ENCODE data around the gene TMPRSS11D.

The TMPRSS11D gene, protein sequence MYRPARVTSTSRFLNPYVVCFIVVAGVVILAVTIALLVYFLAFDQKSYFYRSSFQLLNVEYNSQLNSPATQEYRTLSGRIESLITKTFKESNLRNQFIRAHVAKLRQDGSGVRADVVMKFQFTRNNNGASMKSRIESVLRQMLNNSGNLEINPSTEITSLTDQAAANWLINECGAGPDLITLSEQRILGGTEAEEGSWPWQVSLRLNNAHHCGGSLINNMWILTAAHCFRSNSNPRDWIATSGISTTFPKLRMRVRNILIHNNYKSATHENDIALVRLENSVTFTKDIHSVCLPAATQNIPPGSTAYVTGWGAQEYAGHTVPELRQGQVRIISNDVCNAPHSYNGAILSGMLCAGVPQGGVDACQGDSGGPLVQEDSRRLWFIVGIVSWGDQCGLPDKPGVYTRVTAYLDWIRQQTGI

GRCh38 chr4:67883902-67884301 is at the start of gene TMPRSS11D:
Gene TMPRSS11D, minus strand, starts transcription at chr4:67884002. Its CDS starts 69 bp downstream, at chr4:67883933.
- DNase-seq (ENCODE audit: low spot score) = no peak

GRCh38 chr4:67933038-67933437 is 49.2 kb upstream of the TMPRSS11D start:
- no peak for DNase-seq (ENCODE audit: low spot score)

DNA sequence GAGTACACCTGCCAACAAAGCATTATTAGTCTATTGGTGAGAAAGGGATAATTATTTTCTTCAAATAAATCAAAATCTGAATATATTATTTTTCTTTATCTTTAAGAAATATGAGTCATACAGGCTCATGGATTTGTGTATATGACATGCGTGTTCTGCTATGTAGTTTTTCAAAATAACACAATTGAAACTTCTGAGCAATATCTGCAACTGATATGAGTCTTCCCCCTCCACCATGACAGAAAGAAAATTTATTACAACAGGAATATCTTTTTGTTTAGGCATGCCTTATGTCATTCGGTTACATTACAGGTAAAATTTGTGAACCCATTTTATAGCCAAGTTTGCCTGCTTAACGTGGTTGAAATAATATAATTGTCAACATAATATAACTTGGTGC is 47.5 kb upstream of the TMPRSS11D start:
- DNase-seq (ENCODE audit: low spot score) = no peak

DNA sequence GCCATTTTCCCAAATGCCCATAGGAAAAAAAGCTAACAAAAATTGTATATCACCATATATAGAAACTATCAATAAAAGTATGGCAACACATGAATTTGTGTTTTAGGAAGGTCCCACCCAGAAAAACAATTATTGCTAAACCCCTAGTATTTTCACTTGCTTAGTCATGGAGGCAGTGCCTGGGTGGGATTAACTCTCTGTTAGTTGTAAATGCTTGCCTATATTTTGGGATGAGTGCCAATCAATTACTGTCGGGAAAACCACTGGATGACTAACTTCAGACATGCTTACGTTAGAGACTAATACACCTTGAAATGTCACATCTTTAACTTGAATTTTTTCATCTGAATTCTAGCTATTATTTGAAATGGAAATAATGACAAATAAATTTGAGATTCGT is 45.6 kb upstream of the TMPRSS11D start:
- peak; percentile 7 for DNase-seq (ENCODE audit: low spot score)

GRCh38 chr4:67928546-67928945 is 44.7 kb upstream of the TMPRSS11D start:
- no peak for DNase-seq (ENCODE audit: low spot score)

- DNase-seq (ENCODE audit: low spot score) = no peak
Measured at GRCh38 chr4:67927251-67927650, 43.4 kb upstream of the TMPRSS11D start.

DNA sequence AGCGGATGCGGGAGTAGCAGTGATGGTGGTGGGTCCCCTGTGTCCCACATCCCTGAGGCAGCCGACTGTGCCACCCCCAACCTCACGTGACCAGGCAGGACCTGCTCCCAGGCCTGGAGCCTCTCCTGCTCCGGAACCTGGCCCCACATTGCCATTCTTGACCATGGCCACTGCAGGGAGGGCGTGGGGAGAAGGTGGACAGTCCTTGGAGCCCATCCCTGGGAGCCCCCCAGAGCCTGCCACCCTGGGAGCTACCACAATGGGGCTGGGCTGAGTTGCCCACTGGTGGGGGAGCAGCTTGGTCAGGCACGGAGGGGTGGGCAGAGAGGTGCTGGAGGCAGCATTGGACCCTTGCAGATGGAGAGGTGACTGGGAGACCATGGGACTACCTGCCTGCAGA is 42.7 kb upstream of the TMPRSS11D start:
- no peak for DNase-seq (ENCODE audit: low spot score)

- DNase-seq (ENCODE audit: low spot score) = no peak
Measured at GRCh38 chr4:67922697-67923096, 38.9 kb upstream of the TMPRSS11D start.

DNA sequence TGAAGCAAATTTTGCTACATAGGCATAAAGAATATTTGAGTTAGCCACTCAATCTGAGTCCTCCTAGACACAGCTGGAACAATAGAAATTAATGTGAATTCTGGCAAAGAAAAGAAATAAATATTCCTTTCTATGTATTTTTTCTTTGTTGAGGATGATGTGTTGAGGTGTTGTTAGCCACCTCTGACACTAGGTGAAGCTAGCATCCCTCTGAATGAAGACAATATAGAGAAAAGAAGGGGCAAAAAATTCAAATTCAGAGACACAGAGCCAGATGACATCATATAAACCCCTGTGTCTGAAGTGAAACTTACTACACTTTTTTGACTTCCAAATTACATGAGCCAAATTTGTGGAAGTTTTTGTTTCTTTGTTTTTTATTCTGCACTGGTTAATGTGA is 34.6 kb upstream of the TMPRSS11D start:
- no peak for DNase-seq (ENCODE audit: low spot score)

GRCh38 chr4:67915400-67915966 is 31.7 kb upstream of the TMPRSS11D start:
- no peak for DNase-seq (ENCODE audit: low spot score)

GRCh38 chr4:67912080-67912479 is 28.3 kb upstream of the TMPRSS11D start:
- no peak for DNase-seq (ENCODE audit: low spot score)

- no peak for DNase-seq (ENCODE audit: low spot score)
Measured at GRCh38 chr4:67911638-67912037, 27.8 kb upstream of the TMPRSS11D start.

DNA sequence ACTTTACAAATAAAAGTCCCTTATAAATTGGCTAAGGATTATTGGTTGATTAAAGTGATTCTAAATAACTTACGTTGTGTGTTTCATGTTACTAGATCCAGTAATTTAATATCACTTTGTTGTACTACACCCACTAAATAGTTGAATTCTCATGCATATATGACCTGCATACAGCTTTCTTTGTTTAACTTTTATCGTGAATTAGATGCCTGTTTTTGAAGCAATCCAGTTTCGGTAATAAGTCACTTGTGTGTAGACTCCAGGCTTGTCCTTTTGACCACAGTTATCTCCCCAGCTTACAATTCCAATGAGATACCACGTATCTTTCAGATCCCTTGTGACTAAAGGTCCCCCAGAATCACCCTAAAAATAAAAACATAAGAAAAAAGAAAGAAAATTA is 27.3 kb upstream of the TMPRSS11D start:
- no peak for DNase-seq (ENCODE audit: low spot score)

DNA sequence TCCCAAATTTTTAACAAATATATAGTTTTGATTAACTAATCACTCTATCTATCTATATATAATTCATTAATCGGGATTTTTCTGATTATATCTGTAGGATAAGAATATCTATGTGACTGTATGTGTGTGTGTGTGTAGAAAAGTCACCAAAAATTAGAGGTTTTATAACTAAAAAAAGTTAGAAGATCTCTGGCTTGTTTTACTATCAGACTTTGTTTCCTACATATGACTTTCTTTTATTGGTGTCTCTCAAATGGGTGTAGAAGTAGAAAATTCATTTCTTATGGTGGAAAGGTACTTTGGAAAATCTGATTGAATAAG is 26.7 kb upstream of the TMPRSS11D start:
- no peak for DNase-seq (ENCODE audit: low spot score)

GRCh38 chr4:67909905-67910584 is 26.2 kb upstream of the TMPRSS11D start:
- peak; percentile 23 for DNase-seq (ENCODE audit: low spot score)

- DNase-seq (ENCODE audit: low spot score) = no peak
Measured at GRCh38 chr4:67907650-67908049, 23.8 kb upstream of the TMPRSS11D start.

- DNase-seq (ENCODE audit: low spot score) = no peak
Measured at GRCh38 chr4:67899096-67899495, 15.3 kb upstream of the TMPRSS11D start.

- no peak for DNase-seq (ENCODE audit: low spot score)
Measured at GRCh38 chr4:67897686-67898085, 13.9 kb upstream of the TMPRSS11D start.

DNA sequence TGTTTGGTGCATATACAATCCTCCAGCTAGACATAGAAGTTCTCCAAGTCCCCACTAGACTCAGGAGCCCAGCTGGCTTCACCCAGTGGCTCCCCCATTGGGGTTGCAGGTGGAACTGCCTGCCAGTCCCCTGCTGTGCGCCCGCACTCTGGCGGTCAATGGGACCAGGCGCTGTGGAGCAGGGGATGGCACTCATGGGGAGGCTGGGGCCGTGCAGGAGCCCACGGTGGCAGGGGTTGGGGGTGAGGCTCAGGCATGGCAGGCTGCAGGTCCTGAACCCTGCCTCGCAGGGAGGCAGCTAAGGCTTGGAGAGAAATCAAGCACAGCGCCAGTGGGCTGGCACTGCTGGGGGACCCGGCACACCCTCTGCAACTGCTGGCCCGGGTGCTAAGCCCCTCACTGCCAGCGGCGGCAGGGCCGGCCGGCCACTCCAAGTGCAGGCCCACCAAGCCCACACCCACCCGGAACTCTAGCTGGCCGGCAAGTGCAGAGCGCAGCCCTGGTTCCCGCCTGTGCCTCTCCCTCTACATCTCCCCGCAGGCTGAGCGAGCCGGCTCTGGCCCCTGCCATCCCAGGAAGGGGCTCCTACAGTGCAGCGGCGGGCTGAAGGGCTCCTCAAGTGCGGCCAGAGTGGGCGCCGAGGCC is 12.7 kb upstream of the TMPRSS11D start:
- no peak for DNase-seq (ENCODE audit: low spot score)

- no peak for DNase-seq (ENCODE audit: low spot score)
Measured at GRCh38 chr4:67894659-67895058, 10.9 kb upstream of the TMPRSS11D start.

- no peak for DNase-seq (ENCODE audit: low spot score)
Measured at GRCh38 chr4:67892905-67893304, 9.1 kb upstream of the TMPRSS11D start.

GRCh38 chr4:67892253-67892652 is 8.5 kb upstream of the TMPRSS11D start:
- no peak for DNase-seq (ENCODE audit: low spot score)

GRCh38 chr4:67891645-67892044 is 7.8 kb upstream of the TMPRSS11D start:
- no peak for DNase-seq (ENCODE audit: low spot score)
